GF-D8 (cell line): ENCODE data around the gene TRIM14.
A peak's percentile ranks its signal among the peaks of the same experiment; 100 is the strongest.

Experiments used
- DNase-seq: peaks from one replicate; lab custom pipeline; 2025; lab: John Stamatoyannopoulos, UW

TRIM14 gene, protein sequence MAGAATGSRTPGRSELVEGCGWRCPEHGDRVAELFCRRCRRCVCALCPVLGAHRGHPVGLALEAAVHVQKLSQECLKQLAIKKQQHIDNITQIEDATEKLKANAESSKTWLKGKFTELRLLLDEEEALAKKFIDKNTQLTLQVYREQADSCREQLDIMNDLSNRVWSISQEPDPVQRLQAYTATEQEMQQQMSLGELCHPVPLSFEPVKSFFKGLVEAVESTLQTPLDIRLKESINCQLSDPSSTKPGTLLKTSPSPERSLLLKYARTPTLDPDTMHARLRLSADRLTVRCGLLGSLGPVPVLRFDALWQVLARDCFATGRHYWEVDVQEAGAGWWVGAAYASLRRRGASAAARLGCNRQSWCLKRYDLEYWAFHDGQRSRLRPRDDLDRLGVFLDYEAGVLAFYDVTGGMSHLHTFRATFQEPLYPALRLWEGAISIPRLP

DNA sequence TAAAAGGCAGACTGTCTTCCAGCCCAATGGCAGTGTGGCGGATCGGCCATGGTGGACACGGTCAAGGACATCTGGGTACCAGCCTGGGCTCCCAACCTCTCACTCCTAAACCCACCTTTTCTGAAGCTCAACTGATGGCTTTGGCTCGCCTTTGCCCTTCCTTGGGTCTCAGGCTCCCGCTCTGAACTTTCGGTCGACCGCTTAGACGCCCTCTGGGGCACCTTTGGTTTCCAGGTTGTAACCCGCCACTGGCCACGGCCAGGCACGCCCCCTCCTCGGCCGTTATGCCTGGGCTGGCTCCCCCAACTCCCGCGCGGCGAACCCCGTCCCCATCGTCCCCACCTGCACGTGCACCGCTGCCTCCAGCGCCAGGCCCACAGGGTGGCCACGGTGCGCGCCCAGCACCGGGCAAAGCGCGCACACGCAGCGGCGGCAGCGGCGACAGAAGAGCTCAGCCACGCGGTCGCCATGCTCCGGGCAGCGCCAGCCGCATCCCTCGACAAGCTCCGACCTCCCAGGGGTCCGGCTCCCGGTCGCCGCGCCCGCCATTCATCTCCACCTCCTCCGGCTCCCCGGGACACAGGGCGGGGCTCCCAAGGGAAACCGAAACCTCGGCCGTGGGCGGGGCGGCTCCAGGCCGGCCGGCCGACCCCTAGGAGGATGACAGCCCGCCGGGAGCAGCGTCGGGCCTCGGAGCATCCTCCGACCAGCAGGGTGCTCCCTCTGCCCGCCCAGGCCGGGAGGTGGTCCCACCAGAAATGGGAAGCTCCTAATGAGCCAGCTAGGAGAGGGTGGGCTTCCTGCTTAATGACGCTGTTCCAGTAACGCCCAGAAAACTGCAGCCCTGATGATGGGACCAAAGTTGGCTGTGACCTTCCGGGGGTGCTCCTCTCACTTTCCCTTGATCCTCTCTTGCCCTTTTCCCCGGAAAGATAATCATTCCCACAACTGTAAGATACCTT, at the start of gene TRIM14:
Gene TRIM14 (minus strand): TSS at position 583 of the 962 bp plus-strand sequence. CDS start 34 bp downstream, at position 549.
- peak; percentile 52 for DNase-seq

DNA sequence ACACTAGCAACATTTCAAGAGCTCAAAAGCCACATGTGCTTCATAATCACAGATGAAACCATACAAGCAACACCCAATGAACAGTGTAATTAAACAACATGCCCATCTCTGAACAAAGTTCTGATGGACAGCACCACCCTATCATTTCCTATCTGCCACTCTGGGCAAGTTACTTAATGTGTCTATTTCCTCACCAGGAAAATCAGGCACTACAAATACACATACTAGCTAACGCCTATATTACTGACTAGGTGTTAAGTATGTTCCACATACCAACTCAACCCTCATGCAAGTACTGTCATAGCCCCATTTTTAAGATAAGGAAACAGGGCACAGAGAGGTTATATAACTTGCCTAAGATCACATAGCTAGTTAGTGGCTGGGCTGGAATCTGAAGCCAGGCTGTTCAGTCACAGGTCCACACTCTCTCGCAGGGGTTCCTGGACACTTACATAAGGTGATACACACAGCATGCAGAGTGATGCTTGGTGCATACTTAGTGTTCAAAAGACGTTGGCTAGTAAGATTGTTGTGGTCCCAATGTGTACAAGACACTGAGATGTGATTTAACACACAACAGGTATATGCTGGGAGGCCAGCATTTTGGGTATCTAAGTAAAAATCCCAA, 49.2 kb upstream of the TRIM14 start:
- no peak for DNase-seq

DNA sequence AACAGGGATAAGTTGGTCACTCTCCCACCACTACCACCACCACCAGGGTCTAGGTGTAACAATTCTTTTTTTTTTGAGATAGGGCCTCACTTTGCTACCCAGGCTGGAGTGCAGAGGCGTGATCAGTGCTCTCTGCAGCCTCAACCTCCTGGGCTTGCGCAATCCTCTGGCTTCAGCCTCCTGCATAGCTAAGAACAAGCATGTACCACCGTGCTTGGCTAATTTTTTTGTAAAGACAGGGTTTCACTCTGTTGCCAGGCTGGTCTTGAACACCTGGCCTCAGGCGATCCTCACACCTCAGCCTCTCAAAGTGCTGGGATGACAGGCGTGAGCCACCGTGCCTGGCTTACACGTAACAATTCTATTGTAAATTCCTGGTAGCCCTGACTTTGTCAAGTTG, 45.9 kb upstream of the TRIM14 start:
- DNase-seq: no peak

GRCh38 chr9:98162613-98163012, 43.6 kb upstream of the TRIM14 start:
- DNase-seq: no peak

DNA sequence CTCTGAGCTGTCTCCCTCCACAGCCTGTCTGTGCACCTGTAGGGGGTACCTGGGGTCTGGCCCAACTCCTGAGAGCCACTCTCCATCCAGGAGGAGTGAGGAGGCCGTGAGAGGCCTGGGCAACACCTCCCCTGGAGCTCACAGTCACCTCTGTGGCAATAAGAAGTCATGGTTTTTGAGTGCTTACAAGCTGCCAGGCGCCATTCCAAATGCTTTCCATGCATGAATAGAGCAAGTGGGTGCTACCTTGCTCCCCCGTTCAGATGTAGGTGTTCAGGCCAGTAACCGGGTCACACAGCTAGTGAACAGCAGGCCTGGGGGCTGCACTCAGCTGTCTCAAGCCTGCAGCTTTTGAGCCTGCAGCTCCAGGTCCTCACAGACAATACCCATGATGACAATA, 42.8 kb upstream of the TRIM14 start:
- no peak for DNase-seq

DNA sequence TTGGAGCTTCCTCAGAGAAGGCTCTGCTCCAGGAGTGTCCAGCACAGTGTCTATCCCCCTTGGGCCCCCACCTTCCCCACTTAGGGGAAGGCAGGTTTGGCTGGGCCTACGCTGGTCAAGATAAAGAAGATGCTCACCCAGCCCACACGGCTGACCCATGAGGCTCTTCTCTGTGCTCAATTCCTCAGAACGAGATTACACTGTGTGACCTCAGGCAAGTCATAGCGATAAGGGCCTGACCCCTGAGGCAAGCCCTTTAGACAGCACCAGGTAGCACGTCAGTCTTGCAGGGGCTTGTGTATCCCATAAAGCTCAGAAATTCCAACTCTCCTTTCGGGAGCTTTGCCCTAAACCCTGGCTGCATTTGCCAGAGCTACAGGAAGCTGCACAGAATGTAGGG, 40.8 kb upstream of the TRIM14 start:
- no peak for DNase-seq

DNA sequence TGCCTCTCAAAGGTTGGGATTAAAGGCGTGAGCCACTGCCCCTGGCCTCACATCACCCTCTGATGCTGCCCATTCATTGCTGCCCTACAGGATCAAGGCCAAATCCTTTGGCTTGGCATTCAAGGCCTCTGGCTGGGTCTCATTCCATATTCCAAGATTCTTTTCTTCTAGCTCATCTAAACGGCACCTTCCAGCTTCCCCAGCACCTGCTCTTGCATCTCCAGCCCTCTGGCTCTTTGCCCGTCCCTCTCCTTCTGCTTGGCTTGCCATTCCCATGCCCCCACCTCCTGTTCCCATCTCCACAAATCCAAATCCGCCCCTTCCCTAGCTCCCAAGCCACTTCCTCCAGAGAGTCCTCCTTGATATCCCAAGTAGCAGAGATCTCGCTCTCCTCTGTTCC, 40.3 kb upstream of the TRIM14 start:
- DNase-seq: no peak

GRCh38 chr9:98158071-98158831, 39.2 kb upstream of the TRIM14 start:
- DNase-seq: no peak

DNA sequence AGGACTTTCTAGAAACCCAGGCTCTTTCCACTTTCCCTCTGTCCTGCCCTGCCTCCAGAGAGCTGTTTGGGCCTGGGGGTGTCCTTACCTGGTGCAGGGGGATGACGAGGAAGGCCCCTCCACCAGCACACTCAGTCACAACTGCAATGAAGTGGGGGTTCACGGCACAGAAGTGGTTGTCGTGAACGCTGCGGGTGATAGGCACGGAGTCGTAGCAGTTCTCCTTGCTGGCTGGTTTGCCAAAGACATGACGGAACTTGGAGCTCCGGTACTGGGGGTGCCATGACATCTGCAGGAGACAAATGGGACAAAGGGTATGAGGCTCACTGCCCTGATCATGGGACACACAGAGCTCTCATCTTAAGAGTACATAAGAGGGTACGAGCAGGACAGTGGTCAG, 38.4 kb upstream of the TRIM14 start:
- no peak for DNase-seq

DNA sequence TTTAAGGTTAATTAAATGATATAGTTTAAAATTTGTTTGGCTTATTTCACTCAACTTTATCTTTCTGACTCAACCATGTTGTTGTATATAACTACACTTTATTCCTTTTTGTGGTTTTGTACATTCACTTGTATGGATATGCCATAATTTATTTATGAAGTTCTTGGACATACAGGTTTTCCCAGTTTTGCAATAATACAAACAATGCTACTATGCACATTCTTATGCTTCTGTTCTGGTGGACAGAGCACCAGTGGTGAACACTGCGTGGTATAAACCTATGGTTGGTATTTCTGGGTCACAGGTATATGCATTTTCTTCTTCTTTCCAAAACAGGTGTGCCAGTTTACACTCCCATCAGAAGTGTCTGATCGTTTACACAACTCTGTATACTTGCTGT, 35.7 kb upstream of the TRIM14 start:
- no peak for DNase-seq

DNA sequence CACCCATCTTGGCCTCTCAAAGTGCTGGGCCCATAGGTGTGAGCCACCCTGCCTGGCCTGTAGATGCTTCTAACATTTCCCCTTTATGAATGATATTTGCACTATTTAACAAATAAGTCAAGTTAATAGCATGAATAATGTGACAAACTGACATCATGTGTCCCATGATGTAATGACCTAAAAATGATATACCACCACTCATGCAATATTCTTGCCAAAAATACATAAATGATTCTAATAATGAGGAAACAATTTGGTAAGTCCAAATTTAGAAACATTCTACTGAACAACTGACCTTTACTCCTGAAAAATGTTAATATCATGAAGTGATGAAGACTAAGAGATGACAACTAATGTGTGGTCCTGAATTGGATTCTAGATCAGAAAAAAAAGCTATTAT, 33.5 kb upstream of the TRIM14 start:
- DNase-seq: no peak

DNA sequence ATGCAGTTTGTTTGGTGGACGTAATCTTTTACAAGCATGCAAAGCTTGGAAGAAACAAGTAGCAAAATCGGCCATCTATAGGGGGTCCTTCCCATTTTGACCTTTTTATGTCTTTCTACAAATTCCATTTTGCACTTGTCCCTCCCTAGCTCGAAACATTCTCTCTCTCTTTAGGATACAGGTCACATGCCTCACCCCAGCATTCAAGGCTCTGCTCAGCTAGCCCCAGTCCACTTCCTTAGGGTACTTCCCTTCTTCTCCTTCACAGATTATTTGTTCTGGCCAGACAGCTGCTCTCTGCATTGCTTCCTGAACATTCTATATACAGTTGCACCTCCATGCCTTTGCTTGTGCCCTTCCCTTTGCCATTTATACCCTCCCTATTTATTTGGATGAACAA, 31.7 kb upstream of the TRIM14 start:
- DNase-seq: no peak

DNA sequence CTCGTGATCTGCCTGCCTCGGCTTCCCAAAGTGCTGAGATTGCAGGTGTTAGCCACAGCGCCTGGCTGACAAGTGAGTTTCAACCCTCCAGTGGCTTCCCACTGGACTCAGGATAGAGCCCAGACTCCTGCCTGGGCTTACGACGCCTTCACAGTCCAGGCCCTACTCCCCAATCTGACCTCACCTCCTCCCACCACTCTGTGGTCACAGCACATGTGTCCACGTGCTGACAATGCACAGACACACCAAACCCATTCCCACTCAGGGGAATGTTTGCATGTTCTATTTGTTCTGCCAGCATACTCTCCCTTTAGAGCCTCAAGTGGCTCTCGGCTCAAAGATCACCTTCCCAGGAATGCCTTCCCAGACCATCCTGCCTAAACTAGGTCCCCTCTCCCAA, 31.1 kb upstream of the TRIM14 start:
- no peak for DNase-seq

DNA sequence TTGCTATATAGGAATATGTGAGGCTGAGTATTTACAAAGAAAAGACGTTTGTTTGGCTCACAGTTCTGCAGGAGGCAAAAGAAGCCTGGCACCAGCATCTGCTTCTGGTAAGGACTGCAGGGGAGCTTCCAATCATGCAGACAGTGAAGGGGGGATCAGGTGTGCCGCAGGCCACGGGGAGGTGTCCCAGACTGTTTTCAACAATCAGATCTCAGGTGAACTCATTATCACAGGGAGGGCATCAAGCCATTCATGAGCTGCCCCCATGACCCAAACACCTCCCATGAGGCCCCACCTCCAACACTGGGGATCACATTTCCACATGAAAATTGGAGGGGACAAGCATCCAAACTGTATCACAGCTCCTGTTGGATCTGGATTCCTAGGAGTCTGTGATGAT, 30.4 kb upstream of the TRIM14 start:
- no peak for DNase-seq

DNA sequence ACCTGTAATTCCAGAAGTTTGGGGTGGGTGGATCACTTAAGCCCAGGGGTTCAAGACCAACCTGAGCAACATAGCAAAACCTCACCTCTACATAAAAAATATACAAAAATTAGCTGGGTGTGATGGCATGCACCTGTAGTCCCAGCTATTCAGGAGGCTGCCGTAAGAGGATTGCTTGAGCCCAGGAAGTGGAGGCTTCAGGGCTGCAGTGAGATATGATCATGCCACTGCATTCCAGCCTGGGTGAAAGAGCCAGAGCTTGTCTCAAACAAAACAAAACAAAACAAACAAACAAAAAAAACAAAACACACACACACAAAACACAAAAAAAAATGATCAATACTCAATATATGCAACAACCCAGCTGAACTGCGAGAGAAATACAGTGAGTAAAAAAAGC, 29.5 kb upstream of the TRIM14 start:
- no peak for DNase-seq

DNA sequence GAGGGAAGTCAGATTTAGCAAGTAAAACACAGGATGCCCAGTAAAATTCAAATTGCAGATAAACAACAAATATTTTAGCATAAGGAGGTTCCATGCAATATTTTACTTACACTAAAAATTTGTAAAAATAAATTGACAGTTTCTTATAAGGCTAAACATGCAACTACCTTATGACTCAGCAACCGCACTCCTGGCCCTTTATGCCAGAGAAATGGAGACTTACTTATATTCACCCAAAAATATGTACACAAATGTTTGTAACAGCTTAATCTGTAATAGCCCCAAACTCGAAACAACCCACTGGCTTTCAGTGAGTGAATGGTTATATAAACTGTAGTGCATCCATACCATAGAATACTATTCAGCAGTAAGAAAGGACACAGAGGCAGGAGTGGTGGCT, 28.6 kb upstream of the TRIM14 start:
- DNase-seq: no peak

GRCh38 chr9:98146101-98146991, 27.3 kb upstream of the TRIM14 start:
- peak; percentile 83 for DNase-seq

GRCh38 chr9:98144631-98145030, 25.6 kb upstream of the TRIM14 start:
- DNase-seq: no peak

- no peak for DNase-seq
Observed at GRCh38 chr9:98144076-98144475, 25.1 kb upstream of the TRIM14 start.

DNA sequence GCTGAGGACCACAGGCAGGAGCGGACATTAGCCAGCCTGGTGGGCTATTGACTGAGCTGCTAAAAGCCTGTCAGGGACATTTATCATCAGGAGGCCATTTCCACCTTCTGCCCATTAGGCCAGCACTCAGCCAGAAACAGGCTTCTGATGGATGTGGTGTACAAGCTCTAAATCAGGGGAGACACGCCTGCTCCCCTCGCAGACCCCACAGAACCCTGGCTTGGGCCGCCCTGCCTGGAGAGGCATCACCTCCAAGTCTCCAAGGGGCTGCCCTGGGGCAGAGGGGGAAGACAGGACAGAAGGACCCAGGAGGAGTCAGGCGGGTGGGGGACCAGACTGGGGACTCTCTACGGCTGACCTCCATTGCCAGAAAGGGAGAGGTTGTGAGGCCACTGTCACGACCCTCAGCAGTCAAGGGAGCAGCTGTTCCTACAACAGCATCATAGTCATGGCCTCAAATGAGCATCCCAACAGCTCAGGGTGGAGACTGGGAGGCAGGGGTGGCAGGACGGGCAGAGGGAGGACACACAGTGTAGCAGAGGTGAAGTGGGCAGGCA, 24.0 kb upstream of the TRIM14 start:
- no peak for DNase-seq
